Spleen (tissue), 7 donors: ENCODE results near the gene SMIM23.

Experiments
- CTCF ChIP-seq, 11 experiments: fragments of 200-600 bp in 7 of 11; fragments of 450-650 bp in 4 of 11; sonication (generic) in 4 of 11; IDR thresholded peaks in 8 of 11; conservative IDR thresholded peaks in 3 of 11; 1 replicate in 7 of 11; 2 replicates in 4 of 11; pipeline versions ENCODE4 v1.4.0 to v1.8.0; 2016 to 2021; ENCODE audit warnings: antibody characterized with exemption in 11 of 11, inconsistent platforms in 4 of 11, mild to moderate bottlenecking in 1 of 11
- POLR2A ChIP-seq, 3 donors: fragments of 450-650 bp; IDR thresholded peaks; one replicate each; pipeline ENCODE4 v1.5.1; 2017; ENCODE audit warnings: antibody characterized with exemption in 3 of 3, mild to moderate bottlenecking in 1 of 3
- donor health status: DM: no; HTN: no; CAD: no; lungs with moderate emphysema.
- donor health status: DM: no; HTN: no; CAD: no.
- donor health status: DM: no; HTN: no; CAD: no.

GRCh38 chr5:171835066-171835465 is 49.4 kb downstream of the SMIM23 start:
- TF ChIP-seq CTCF (IDR thresholded peaks at IDR 0.05 in 8 of 11, conservative IDR thresholded peaks at IDR 0.05 in 3 of 11) (no peak), POLR2A (IDR thresholded peaks at IDR 0.05) (no peak)
